Caki2 (cell line): Measurements from ENCODE around the gene ASIC2. TPM values are rescaled to one million over a fixed set of nuclear protein-coding genes. Genes with fewer than 3 reads are reported as not detected.

Experiments used
- DNase-seq: peaks from one replicate; pipeline ENCODE4 v3.0.0-alpha.2; 2015; ENCODE audit warnings: low read depth
- in situ Hi-C: cut with HindIII; loops from 2 replicates; pipeline ENCODE4 v1.10.0; 2016; ENCODE audit warnings: low sequenced_read_pairs, low pct_unique_long_range_greater_than_20kb, mixed read lengths
- total RNA-seq: library from RNA; depleted of rRNA; stranded (reverse); fragments of >200 nt; shearing (Covaris generic); gene quantifications from 2 replicates; pipeline ENCODE4 v1.2.3, GENCODE V29; 2014; ENCODE audit warnings: low replicate concordance

The ASIC2 gene
- total RNA-seq, 1 experiment from 2014 or later, result 2.4 TPM

- no peak for DNase-seq
- in situ Hi-C loops, result no loop called here
Measured at GRCh38 chr17:33109336-33110072, 183.6 kb downstream of the ASIC2 start.

GRCh38 chr17:33106525-33107165 lies 186.4 kb downstream of the ASIC2 start:
- in situ Hi-C loops, result no loop called here

GRCh38 chr17:33105911-33106310 lies 187.2 kb downstream of the ASIC2 start:
- in situ Hi-C loops, result no loop called here
- DNase-seq, result no peak

More at GRCh38 chr17:33106525-33107165, 186.4 kb downstream of the ASIC2 start:
- DNase-seq, result no peak

GRCh38 chr17:33099906-33100305 lies 193.2 kb downstream of the ASIC2 start:
- no peak for DNase-seq
- in situ Hi-C loops, result no loop called here

DNA sequence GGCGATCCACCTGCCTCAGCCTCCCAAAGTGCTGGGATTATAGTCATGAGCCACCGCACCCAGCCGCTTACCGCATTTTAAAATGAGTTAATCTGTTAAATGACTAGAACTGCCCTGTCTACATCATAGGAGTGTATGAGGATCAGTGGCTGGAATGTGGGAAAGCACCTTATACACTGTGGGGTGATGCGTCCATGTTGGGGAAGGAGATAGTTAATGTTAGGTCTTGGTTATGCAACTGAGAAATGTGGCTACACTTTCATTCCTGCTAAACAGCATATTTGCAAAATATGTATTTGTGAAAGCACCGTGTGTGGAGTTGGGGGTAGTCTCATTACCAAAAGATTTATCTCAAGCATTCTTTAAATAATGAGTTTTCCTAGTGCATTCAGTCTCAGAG lies 193.8 kb downstream of the ASIC2 start:
- DNase-seq, result no peak
- in situ Hi-C loops, result no loop called here

DNA sequence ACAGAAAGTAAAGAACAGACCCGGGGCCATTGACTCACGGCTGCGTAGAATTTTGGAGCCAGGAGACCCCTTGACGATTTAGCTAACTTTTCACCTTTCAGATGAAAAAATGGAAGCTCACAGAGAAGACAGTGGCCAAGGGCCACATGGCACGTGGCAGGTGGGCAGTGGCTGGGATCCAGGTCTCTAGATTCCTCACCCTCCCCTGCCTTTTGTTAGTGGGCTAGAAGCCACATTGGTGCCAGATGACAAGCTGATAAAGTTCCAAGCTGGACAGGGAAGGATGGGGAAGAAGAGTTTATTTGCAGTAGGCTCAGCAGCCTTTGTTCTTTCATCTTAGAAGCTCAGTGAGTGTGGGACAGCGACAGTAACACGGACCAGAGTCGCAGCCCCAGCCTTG lies 195.7 kb downstream of the ASIC2 start:
- DNase-seq, result no peak
- in situ Hi-C loops, result no loop called here

GRCh38 chr17:33096161-33096560 lies 196.9 kb downstream of the ASIC2 start:
- in situ Hi-C loops, result no loop called here
- no peak for DNase-seq

GRCh38 chr17:33091271-33091670 lies 201.8 kb downstream of the ASIC2 start:
- no peak for DNase-seq
- in situ Hi-C loops, result no loop called here

GRCh38 chr17:33090806-33091205 lies 202.3 kb downstream of the ASIC2 start:
- no peak for DNase-seq
- in situ Hi-C loops, result no loop called here

GRCh38 chr17:33086878-33087277 lies 206.2 kb downstream of the ASIC2 start:
- no peak for DNase-seq
- in situ Hi-C loops, result no loop called here

- no peak for DNase-seq
- in situ Hi-C loops, result no loop called here
Measured at GRCh38 chr17:33086041-33086440, 207.1 kb downstream of the ASIC2 start.

- in situ Hi-C loops, result no loop called here
- DNase-seq, result no peak
Measured at GRCh38 chr17:33085256-33085655, 207.8 kb downstream of the ASIC2 start.

- in situ Hi-C loops, result no loop called here
- DNase-seq, result no peak
Measured at GRCh38 chr17:33084755-33085154, 208.3 kb downstream of the ASIC2 start.

DNA sequence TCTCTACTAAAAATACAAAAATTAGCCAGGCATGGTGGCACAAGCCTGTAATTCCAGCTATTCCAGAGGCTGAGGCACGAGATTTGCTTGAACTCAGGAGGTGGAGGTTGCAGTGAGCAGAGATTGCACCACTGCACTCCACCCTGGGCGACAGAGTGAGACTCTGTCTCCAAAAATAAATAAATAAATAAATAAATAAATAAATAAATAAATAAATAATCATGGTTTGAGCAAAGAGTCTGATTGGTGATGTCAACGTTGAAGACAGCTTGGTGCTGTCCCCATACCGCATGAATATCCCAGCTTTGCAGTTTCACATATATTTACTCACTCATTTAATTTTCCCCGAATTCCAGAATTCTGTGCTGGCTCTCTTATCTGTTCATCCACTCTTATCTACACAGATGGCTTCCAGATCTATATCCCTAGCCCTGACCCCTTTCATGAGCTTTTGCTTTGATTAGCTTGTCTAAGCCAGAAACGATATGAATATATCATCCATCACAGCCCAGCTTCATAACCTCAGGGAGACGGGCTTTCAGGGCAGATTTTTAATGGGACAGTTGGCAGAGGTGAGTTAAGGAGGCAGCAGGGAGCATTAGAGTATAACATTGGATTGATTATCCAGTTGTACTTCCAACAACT lies 210.4 kb downstream of the ASIC2 start:
- in situ Hi-C loops, result no loop called here
- no peak for DNase-seq

- no peak for DNase-seq
- in situ Hi-C loops, result no loop called here
Measured at GRCh38 chr17:33080091-33080490, 213.0 kb downstream of the ASIC2 start.

DNA sequence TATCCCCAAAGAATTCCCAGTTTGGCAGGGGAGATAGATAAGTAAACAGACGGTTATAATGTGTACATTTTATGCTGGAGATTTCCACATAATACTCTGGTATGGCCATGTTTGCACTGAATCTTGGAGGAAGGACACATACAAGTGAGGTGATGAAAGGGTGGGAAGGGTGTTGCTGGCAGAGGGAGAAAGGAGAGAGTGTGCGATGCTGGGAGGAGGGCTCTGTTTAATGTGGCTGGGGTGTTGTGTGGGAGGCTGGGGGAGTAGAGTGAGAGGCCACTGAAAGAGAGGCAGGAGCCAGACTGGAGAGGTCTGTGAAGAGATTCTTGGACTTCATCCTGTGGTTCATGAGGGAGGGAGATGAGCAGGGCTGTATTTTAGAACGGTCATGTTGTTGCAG lies 213.9 kb downstream of the ASIC2 start:
- in situ Hi-C loops, result no loop called here
- DNase-seq, result no peak

DNA sequence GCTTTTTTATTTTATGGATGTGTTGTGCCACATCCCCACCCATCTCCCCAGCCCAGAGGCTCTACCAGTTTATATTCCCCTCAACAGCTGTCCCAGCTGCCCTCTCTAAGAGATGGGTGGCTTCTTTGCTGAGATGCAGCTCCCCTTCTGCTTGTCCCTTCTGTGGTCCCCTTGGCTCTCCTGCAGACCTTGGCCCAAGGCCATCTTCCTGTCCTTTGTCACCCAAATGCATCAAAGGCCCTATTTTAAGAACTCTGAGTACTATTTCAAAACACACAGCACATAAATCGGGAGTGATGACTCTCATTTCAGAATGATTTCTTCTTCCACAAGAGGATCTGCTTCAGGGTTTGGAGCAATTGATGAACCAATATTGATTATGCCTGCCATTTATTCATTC lies 216.1 kb downstream of the ASIC2 start:
- in situ Hi-C loops, result no loop called here
- DNase-seq, result no peak

DNA sequence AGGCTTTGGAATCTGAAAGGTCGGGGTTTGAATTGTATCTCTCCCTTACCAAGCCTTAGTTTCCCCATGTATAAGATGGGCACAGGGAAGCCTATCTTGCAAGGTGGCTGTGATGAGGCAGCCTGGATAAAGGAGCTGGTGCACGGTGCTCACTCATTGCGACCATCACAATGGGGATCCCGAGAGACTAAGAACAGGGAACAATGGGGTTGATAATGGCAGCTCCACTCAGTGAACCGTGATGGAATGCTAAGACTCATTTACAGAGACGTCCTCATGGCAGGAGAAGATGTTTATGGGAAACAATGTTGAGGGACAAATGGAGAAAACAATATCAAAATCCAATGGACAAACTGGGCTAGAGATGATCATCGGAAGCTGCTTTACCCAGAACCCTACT lies 219.7 kb downstream of the ASIC2 start:
- in situ Hi-C loops, result no loop called here
- peak; percentile 43 for DNase-seq

- DNase-seq, result peak; percentile 79
- in situ Hi-C loops, result no loop called here
Measured at GRCh38 chr17:33072421-33073161, 220.5 kb downstream of the ASIC2 start.
